SIG-M5 treated with dmso at 0.1 percent for 504 hours (cell line): ENCODE measurements around the gene EXOC7.
"Not testable (repeated sequence)": the region's sequence is repeated elsewhere in the genome, so short reads cannot be mapped to it uniquely, and the experiment has no call there.

Experiments used
- DNase-seq: peaks from one replicate; lab custom pipeline; 2025; ENCODE audit not compliant: unreplicated experiment; lab: John Stamatoyannopoulos, UW

Gene EXOC7

GRCh38 chr17:76088041-76088867 is 15.3 kb downstream of the EXOC7 start:
- DNase-seq, result no peak

GRCh38 chr17:76087531-76087930 is 16.1 kb downstream of the EXOC7 start:
- no peak for DNase-seq

- no peak for DNase-seq
Measured at GRCh38 chr17:76086384-76086783, 17.2 kb downstream of the EXOC7 start.

DNA sequence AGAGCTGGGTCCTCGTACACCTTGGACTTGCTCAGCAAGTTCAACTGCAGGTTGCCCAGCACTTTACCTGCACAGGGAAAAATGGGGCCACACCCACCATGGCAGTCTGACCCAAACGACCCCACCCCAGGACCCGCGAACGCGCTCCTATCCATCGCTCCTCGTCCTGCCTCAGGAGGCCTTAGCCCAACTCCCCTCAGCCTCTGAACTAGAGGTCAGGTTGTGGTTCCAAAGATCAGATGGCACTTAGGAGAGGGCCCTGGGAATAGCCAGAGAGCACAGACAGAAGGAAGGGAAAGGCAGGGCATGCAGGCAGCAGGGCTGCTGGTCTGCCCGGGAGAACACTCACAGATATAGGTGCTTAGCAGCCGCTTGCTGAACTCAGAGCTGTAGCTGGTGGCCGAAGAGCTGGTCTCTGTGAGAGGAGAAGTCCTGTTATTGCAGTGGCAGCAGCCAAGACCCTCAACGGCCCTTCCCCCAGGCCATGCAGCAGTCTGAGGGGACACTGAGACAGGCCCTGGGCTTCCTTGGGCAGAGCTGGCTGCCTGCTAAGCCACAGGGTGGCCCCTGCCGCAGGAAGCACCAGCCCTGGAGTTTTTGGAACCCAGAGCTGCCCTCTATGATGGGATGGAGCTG is 17.7 kb downstream of the EXOC7 start:
- no peak for DNase-seq

DNA sequence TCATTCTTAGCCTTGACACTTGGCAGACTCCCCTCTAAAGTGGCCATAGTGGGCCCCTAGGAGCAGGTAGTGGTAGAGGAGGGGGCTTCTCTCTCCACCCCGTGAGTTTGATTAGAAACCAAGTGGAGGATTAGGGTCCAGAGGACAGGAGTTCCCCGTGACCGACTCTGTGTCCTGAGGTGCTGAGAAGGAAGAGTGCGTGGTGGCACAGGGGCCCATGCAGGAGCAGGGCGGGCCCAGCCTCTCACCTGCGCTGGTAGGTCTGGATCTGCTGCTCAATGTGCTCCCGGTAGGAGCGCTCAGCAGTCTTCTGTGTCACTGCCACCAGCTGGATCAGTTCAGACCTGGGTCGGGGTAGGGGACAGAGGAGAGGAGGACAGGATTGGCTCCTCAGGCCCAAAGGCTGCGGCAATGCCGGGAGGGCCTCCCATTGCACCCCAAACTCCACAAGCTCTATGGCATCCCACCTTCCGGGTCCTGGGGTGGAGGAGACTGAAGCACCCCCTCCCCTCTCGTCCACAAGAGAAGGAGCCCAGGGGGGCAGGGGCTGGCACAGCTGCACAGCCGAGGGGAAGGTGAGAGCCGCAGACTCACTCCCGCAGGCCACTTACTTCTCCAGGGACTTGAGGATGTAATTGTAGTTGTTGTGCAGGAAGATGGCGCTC is 18.4 kb downstream of the EXOC7 start:
- DNase-seq, result no peak

DNA sequence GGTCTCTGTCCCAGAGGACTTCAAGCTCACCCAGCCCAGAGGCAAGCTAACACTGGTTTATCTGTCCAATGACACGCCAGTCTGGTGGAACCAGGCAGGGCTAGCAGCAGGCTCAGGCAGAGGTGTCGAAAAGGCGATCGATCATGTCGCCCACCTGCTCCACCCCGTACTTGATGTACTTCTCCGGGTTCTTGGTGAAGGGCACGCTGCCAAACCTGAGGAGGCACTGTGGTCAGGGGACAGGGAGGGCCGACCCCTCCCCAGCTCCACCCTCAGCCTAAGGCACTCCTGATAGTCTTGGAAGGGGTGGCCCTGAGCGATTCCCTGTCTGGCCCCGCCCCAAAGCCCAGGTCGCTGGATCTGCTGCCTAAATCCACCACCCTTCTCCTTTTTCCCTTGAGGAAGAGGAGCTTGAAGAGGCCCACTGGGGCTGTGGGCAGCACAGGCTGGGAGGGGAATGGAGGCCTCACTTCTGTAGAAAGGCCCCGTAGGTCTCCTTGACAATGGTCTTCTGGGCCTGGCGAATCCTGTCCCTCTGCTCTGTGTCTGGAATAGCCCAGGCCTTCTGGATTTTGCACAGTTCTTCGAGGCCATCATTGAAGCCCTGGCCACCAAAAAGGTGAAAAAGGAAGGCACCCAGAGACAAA is 19.9 kb downstream of the EXOC7 start:
- no peak for DNase-seq

DNA sequence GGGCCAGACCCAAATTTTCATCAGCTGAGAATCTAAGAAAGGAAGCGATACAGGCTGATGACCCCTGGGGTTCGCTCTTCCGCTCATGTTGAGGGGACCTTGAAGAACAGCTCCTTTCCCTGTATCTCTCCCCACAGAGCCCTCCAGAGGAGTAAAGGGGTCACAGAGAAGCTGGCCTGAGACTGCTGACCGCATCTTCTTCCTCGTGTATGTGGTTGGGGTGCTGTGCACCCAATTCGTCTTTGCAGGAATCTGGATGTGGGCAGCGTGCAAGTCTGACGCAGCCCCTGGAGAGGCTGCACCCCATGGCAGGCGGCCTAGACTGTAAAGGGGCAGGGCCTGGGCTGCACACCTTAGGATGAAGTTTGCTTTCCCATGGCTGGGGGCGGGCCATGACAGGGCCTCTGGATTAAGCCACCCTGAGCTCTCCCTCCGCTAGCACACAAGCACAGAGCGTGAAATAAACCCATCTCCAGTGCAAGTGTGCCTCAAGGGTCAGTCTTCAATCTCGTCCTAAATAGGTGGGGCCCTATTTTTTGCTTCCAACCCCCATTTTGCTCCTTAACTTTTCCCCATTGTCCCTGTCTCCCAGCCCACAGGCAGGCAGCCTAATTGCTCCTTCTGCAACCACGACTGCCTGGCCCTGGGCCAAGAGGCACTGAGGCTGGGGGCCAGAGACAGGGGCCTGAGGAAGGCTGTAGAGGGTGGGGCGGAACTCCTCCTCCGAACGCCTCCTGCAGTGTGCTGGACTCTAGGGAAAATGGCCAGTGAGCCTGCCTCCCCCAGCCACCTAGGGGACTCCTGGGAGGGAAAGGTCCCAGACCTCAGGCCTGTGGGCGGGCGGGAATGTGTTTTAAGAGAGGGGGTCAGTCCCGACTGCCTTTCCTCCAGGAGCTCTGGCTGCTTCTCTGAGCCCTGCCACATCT is 21.0 kb downstream of the EXOC7 start:
- no peak for DNase-seq

- no peak for DNase-seq
Measured at GRCh38 chr17:76081295-76082210, 22.0 kb downstream of the EXOC7 start.

GRCh38 chr17:76080768-76081287 is 22.8 kb downstream of the EXOC7 start:
- DNase-seq, result no peak

DNA sequence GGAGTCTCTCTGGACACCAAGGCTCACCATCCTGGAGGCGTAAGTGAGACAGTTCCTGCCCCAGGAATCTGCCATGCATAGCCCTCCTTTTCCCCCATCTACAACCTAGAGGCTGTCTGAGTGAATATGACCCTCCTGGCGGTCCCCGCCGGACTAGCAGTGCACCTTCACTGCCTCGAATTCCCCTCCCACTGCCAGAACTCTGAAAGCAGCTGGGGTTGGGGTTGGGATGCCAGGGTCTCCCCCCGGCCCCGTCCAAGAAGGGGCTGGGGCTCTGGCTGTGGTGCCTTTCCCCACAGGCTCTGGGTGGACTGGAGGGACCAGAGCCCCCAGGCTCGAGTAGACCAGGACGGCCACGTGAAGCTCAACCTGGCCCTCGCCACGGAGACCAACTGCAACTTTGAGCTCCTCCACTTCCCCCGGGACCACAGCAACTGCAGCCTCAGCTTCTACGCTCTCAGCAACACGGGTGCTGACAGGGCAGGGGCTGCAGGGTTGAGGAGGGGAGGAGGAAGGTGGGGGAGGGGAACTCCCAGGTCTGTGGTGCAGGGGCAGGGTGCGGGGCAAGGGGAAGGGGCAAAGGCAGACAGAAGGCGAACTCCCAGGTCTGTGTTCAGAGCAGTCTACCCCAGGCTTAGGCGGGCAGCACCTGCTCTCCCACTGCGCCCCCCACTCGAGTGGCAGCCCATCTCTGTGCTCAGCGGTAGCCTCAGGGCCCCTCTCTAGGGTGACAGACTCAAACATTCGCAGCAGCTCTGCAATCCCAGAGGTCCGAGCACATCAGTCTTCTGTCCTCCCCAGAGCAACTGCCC is 23.4 kb downstream of the EXOC7 start:
- DNase-seq, result no peak

DNA sequence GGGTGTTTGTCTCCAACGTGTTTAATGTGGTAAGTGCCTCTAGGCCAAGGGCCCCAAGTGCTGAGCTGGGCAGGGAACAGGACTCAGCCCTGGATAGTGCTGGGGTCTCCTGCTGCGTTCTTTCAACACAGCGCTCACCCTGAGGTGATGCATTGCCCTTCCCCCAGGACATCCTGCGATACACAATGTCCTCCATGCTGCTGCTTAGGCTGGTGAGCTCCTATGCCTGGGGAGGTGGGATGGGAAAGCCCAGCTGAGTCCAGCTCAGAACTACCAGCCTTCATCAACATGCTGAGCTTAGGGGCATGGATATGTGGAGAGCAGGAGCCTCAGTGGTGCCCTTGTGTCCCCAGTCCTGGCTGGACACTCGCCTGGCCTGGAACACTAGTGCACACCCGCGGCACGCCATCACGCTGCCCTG is 24.0 kb downstream of the EXOC7 start:
- DNase-seq, result no peak

- DNase-seq, result no peak
Measured at GRCh38 chr17:76078860-76079534, 24.6 kb downstream of the EXOC7 start, which contains the start of gene ZACN. Gene ZACN (plus strand): TSS chr17:76079182. CDS start chr17:76079265, 83 bp downstream.

DNA sequence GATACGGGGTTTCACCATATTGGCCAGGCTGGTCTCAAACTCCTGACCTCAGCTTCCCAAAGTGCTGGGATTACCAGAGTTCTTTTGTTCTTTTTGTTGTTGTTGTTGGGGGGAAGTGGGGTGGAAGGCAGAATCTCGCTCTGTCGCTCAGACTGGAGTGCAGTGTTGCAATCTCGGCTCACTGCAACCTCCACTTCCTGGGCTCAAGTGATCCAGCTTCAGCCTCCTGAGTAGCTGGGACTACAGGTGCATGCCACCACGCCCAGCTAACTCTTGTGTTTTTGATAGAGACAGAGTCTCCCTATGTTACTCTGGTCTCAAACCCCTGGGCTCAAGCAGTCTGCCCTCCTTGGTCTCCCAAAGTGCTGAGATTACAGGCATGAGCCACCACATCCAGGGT is 25.2 kb downstream of the EXOC7 start:
- not testable (repeated sequence) for DNase-seq

DNA sequence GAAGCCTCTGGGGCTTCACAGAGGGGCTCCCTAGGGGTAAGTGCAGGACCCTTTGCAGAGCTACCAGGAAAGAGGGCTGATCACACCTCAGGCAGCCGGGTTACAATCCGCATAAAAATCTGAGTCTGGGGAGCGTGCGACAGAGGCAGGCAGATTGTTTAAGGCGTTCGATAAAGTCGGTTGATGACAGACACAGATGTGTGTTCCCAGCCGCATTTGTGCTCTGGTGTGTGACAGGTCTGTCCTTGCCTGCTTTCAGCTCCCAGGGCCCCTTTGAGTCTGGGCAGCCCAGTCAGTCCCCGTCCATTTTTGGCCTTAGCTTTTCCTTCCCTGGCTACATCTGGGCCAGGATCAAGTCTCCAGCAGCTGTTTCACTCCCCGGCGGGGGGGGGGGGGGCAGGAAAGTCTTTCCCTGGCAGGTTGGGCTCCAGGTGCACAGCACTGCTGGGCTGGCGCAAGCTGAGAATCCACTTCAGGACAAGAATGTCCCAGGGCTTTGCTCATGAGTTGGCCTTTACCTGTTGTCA is 25.9 kb downstream of the EXOC7 start:
- no peak for DNase-seq

DNA sequence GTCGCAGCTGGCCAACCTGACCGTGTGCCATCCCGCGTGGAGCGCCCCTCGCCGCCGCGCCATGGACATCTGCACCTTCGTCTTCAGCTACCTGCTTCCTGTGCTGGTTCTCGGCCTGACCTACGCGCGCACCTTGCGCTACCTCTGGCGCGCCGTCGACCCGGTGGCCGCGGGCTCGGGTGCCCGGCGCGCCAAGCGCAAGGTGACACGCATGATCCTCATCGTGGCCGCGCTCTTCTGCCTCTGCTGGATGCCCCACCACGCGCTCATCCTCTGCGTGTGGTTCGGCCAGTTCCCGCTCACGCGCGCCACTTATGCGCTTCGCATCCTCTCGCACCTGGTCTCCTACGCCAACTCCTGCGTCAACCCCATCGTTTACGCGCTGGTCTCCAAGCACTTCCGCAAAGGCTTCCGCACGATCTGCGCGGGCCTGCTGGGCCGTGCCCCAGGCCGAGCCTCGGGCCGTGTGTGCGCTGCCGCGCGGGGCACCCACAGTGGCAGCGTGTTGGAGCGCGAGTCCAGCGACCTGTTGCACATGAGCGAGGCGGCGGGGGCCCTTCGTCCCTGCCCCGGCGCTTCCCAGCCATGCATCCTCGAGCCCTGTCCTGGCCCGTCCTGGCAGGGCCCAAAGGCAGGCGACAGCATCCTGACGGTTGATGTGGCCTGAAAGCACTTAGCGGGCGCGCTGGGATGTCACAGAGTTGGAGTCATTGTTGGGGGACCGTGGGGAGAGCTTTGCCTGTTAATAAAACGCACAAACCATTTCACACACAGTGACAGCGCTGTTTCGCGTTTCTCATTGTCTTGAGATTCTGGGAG is 26.6 kb downstream of the EXOC7 start:
- no peak for DNase-seq

- DNase-seq, result no peak
Measured at GRCh38 chr17:76076146-76076764, 27.3 kb downstream of the EXOC7 start.
